Measurements from ENCODE around the gene IQCK.
"Not testable (repeated sequence)": the region's sequence is repeated elsewhere in the genome, so short reads cannot be mapped to it uniquely, and the experiment has no call there.

IQCK gene

GRCh38 chr16:19760356-19761060, 42.4 kb downstream of the IQCK start:
- no peak for DNase-seq

DNA sequence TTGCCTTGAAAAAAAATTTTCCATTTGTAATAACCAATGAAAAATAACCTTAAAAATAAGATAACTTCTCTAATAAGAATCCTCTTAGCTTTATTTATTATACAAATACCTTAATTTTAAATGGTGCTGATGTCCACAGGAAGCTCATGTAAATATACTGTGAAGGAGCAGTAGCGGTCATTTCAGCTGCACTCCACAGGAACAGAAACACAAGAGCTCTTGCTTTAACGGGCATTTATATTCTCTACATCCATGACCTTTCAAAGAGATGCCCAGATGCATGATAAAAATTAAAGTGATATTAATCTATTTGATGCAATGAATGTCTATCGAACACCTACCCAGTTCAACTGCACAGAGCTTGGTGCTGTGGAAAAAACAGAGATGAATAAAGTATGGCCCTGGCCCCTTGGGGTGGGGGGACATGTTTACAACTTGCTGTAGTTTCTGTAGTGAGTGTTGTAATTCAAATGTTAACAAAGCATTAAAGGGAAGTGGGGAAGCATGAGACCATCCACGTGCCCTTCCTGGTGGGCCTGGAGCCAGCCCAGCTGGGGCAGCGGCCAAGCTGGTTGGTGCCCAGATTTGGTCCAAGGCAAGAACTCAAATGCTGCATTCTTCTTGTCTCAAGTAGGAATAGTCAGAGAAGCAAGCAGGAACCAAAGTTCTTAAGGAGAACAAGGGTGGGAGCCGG, 47.9 kb downstream of the IQCK start:
- DNase-seq, result no peak

GRCh38 chr16:19766554-19766884, 48.4 kb downstream of the IQCK start:
- no peak for DNase-seq

DNA sequence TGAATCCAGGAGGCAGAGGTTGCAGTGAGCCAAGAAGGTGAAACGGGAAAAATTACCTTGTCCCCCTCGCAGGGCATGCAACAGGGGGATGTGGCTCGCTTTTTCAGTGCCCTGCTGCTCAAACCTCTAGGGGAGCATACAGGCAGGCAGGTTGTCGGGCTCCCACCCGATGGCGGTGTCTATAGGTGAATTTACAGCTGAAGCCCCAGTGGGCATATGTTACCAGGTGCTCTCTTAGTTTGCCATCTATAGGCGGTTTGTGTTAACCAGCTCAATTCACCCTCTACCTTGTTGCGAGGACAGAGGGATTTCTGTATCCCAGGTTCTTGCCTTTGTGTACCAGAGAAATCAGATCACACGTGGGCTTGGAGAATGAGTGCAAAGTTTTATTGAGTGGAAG, 48.9 kb downstream of the IQCK start:
- no peak for DNase-seq

- no peak for DNase-seq
Measured at GRCh38 chr16:19767497-19767896, 49.4 kb downstream of the IQCK start.

DNA sequence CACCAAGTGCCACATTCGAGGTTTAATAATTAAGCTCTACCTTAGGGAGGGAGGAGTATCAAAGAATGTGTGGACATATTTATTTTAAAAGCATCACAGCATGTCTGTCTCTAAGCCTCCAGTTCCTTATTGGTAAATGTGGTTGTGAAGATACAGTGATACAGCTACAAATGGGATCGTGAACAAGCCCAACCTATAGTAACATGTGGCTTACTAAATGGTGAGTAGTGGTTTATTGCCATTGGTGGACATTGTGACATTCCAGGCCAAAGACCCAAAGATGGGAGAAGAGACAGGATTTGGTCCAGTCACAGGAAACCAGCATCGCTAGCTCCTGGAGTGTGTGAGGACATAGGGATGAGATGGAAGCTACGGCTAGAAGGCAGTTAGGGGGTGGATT, 51.2 kb downstream of the IQCK start:
- DNase-seq, result no peak

DNA sequence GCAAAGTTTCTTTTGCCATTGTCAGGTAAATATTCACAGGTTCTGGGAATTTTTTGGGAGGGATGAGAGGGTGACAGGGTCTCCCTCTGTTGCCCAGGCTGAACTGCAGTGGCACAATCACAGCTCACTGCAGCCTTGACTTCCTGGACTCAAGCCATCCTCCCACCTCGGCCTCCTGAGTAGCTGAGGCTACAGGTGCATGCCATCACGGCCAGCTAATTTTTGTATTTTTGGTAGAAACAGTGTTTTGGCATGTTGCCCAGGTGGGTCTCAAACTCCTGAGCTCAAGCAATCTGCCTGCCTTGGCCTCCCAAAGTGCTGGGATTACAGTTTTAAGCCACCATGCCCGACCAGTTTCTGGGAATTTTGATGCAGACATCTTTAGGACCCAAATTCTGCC, 53.0 kb downstream of the IQCK start:
- DNase-seq, result no peak

DNA sequence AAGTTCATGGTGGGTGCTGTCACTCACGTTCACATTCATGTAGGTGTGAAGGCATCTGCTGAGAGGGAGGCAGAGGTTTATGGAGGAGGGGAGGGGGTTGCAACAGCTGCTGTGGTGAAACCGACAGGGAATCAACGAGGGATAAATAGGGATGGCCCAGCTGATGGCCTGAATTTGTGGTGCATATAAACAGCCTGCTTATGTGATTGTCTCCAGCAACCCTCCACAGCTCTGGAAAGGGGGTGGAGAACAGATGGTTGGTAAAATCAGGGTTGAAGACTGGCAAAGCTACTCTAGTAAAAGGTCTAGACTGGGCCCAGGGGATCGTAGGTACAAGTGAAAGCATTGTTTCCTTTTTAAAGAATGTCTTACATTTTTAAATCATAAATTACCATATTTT, 53.7 kb downstream of the IQCK start:
- DNase-seq, result no peak

- DNase-seq, result no peak
Measured at GRCh38 chr16:19774024-19774423, 56.0 kb downstream of the IQCK start.

- DNase-seq, result no peak
Measured at GRCh38 chr16:19776147-19776546, 58.1 kb downstream of the IQCK start.

- no peak for DNase-seq
Measured at GRCh38 chr16:19776565-19776964, 58.5 kb downstream of the IQCK start.

- DNase-seq, result no peak
Measured at GRCh38 chr16:19780321-19780720, 62.2 kb downstream of the IQCK start.

DNA sequence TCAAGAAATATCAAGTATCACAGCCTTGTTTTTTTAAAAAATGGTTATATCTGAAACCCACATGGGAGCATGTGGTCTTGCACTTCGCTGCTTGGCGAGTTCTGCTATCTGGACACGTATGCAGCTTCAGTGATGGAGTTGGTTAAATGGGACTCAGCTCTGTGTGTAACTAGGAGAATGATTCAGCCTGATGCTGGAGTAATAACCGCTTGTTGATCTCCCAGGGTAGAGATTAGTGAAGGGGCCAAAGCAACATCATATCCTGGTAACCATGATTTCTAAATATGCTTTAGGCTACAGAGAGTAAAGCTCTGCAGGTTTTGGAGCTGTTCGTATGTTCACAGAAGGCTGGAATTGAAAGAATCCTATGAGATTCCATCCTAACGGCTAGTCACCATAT, 63.2 kb downstream of the IQCK start:
- no peak for DNase-seq

DNA sequence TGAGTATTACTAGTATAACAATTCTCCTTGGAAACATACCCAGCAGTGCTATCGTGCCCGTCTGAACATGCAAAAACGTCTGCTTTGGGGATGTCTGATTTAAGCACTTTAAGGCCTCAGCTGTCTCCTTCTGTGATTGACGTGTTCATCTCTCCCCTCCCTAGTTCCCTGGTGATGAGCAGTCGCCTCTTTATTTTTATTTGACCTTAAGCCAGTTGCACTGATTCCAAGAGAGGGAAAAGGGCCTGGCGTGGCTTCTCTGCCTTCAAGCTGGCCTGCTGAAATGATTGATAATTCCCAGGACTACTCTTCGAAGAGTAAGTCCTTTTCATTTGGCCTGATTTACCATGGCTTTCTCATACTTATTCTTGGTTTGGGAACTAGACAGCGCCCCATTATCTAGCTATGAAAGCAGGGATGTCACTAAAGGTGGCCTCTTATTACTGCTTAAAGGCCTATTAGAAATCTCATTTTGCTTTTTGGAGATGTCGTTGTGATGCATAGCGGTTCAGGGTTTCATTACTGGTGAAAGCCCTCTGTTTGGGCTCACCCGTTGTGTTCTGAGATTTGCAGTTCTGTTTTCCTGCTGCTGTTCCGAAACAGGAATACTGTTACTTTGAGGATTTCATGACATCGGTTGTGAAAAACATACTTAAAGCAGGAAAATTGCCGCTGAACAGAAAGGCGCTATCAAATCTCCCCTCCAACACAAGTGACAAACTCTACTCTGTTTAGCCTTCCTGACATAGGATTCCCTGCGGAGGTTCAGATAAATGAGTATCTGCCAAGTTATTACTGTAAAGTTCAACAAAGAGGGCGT, 65.5 kb downstream of the IQCK start:
- DNase-seq, result no peak

- DNase-seq, result no peak
Measured at GRCh38 chr16:19784183-19784736, 66.2 kb downstream of the IQCK start.

DNA sequence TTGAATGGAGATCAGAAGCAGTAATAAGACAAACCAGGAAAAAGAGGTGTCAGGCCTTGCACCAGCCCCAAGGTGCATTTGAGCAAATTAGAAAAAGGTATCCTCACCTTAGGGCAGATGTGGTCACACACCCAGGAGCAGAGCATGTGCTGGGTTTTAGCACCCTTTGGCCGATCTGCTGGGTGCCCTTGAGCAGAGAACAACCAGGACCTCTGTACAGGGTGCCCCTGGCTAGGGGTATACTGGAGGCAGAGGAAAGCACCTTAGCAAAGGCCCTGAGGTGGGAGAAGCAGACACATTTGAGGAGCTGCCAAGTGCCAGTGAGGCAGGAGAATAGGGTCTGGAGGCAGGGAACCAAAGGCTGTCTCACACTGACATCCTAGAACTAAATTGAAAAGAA, 67.0 kb downstream of the IQCK start:
- no peak for DNase-seq

DNA sequence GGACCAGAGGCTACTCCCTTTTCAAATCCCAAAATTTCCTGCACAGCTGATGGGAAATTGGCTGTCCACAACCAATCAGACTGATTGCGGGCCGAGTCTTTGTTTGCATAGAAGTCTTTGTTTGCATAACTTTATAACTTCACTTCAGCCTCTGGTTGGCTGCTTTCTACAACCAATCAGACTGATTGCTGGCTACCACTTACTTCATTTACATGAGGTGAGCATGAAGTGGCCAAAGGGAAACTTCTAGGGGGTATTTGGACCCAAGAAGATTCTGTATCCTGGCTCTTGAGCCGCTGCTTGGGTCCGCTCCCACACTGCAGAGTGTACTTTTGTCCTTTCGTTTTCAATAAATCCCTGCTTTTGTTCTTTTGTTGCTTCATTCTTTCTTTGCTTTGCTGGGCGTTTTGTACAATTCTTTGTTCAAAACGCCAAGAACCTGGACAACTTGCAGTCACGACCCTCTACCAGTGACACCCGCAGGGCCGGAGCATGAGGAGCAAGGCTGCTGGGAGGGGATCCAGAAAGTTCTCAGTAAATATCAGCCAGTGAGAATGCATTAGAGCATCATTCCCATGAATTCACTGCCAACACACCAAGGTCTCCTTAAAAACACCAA, 67.5 kb downstream of the IQCK start:
- DNase-seq, result no peak

DNA sequence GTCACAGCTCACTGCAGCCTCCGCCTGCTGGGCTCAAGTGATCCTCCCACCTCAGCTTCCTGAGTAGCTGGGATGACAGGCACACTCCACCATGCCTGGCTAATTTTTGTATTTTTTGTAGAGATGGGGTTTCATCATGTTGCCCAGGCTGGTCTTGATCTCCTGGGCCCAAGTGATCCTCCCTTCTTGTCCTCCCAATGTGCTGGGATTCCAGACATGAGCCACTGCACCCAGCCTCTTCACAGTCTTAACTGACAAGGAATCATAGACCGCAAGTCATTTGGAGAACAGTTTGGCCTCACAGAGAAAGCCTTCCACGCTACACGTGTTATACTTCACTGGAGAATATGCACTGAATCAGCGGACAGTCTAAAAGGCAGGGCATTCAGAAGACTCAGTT, 83.3 kb downstream of the IQCK start:
- not testable (repeated sequence) for DNase-seq

DNA sequence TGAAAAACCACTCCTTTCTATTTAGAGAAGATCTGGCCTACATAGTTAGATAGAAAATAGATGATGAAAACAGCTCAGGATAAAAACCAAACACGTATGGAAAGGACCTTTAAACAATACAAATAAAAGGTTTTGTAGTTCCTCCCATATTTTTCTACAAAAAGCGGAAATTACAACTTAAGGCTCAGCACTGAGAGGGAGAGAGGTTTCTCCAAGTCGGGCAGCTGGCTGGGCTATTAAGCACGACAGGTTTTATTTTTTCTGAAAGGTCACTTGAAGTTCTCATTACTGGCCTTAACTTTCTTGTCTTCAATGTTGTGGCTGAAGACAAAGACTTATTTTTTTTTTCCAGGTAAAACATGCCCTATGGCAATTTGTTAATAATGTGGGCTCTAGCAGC, 83.8 kb downstream of the IQCK start:
- DNase-seq, result not testable (repeated sequence)

GRCh38 chr16:19802612-19803011, 84.5 kb downstream of the IQCK start:
- no peak for DNase-seq

DNA sequence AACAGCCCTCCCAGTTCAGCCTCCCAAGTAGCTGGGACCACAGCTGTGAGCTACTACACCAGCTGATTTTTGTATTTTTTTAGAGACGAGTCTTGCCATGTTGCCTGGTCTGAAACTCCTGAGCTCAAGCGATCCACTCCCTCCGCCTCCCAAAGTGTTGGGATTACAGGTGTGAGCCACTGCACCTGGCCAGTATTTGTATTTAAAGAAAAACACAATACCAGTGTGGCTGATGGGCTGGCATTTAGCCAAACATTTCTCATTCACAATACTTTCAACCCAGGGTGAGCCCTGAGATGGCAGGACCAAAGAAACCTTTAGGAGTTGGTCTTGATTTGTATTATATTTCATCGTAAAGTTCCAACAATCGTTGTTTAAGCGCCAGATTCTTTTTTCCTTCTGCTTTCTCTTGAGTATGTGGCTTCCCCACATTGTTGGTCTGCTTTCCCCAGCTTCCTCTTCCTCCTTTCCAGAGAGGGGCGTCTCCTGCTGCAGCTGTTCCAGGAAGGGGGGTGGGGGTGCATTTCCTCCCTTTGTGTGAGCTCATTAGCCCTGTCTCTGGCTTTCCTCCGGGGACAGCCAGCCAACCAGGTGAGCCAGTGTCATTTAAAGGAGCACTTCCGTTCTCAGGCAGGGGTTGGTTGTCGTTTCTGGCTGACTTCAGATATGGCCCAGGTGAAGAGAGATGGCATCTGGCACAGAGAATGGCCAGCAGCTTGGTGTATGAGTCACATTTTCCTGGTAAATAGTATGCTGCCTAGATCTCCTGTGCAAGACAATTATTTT, 86.7 kb downstream of the IQCK start:
- DNase-seq, result no peak

GRCh38 chr16:19805459-19806162, 87.5 kb downstream of the IQCK start:
- DNase-seq, result no peak

Measured in activated gamma-delta T cell treated with Interleukin-2 at 50 U/mL for 16 hours (primary cell).